ENCODE data around the gene KRTAP4-4.
"Not testable (repeated sequence)": the region's sequence is repeated elsewhere in the genome, so short reads cannot be mapped to it uniquely, and the experiment has no call there.

KRTAP4-4 gene

GRCh38 chr17:41160648-41161047 is at the start of gene KRTAP4-4:
TSS of gene KRTAP4-4 (minus strand) at chr17:41160748. CDS start at chr17:41160691, 57 bp downstream.
- DNase-seq: no peak

GRCh38 chr17:41199421-41200078 is 39.0 kb upstream of the KRTAP4-4 start:
- DNase-seq: no peak

- no peak for DNase-seq
Measured at GRCh38 chr17:41196068-41196467, 35.5 kb upstream of the KRTAP4-4 start.

- no peak for DNase-seq
Measured at GRCh38 chr17:41190328-41190727, 29.8 kb upstream of the KRTAP4-4 start.

- not testable (repeated sequence) for DNase-seq
Measured at GRCh38 chr17:41189837-41190318, 29.3 kb upstream of the KRTAP4-4 start, which contains the start of gene KRTAP9-1. TSS of gene KRTAP9-1 (plus strand) at chr17:41189887. CDS start at chr17:41189887, 0 bp downstream.

GRCh38 chr17:41186872-41187271 is 26.3 kb upstream of the KRTAP4-4 start:
- DNase-seq: no peak

GRCh38 chr17:41185001-41185400 is 24.5 kb upstream of the KRTAP4-4 start:
- DNase-seq: no peak

- no peak for DNase-seq
Measured at GRCh38 chr17:41184480-41184961, 24.0 kb upstream of the KRTAP4-4 start, which contains the start of gene KRTAP4-1. TSS of gene KRTAP4-1 (minus strand) at chr17:41184911. CDS start at chr17:41184854, 57 bp downstream.

- no peak for DNase-seq
Measured at GRCh38 chr17:41178843-41179616, 18.5 kb upstream of the KRTAP4-4 start.

- DNase-seq: no peak
Measured at GRCh38 chr17:41178341-41178740, 17.8 kb upstream of the KRTAP4-4 start.

- no peak for DNase-seq
Measured at GRCh38 chr17:41177727-41178271, 17.3 kb upstream of the KRTAP4-4 start, which contains the start of gene KRTAP4-2. TSS of gene KRTAP4-2 (minus strand) at chr17:41178221. CDS start at chr17:41178164, 57 bp downstream.

- DNase-seq: no peak
Measured at GRCh38 chr17:41176744-41177387, 16.3 kb upstream of the KRTAP4-4 start.

- DNase-seq: no peak
Measured at GRCh38 chr17:41171886-41172285, 11.3 kb upstream of the KRTAP4-4 start.

- DNase-seq: no peak
Measured at GRCh38 chr17:41168121-41168520, 7.6 kb upstream of the KRTAP4-4 start, which contains the start of gene KRTAP4-3. TSS of gene KRTAP4-3 (minus strand) at chr17:41168221. CDS start at chr17:41168172, 49 bp downstream.

- no peak for DNase-seq
Measured at GRCh38 chr17:41167561-41167960, 7.0 kb upstream of the KRTAP4-4 start.

GRCh38 chr17:41163828-41164227 is 3.3 kb upstream of the KRTAP4-4 start:
- no peak for DNase-seq

GRCh38 chr17:41160190-41160589 is 358 bp downstream of the KRTAP4-4 start:
- not testable (repeated sequence) for DNase-seq

GRCh38 chr17:41153856-41154255 is 6.7 kb downstream of the KRTAP4-4 start:
- DNase-seq: no peak

- DNase-seq: no peak
Measured at GRCh38 chr17:41151525-41151924, 9.0 kb downstream of the KRTAP4-4 start.

- DNase-seq: no peak
Measured at GRCh38 chr17:41150026-41150425, 10.5 kb downstream of the KRTAP4-4 start.

GRCh38 chr17:41149652-41149985 is 10.9 kb downstream of the KRTAP4-4 start, which contains the start of gene KRTAP4-5:
TSS of gene KRTAP4-5 (minus strand) at chr17:41149825. CDS start at chr17:41149767, 58 bp downstream.
- no peak for DNase-seq

- DNase-seq: not testable (repeated sequence)
Measured at GRCh38 chr17:41148971-41149651, 11.4 kb downstream of the KRTAP4-4 start.
